ENCODE data around the gene ZNF354B. TPM values are rescaled to one million over a fixed set of nuclear protein-coding genes. Genes with fewer than 3 reads are reported as not detected.

ZNF354B gene
- total and polyA plus RNA-seq, 2 of the 13 experiments (the other 11 are each of a cell fraction or from before 2014, with no cell fraction given): 7.8 to 10.3 TPM

- TF ChIP-seq NFE2L2 (IDR thresholded peaks at IDR 0.05; ENCODE audit: low read length): no peak
- no peak for TF ChIP-seq HNRNPUL1 (IDR thresholded peaks at IDR 0.05; ENCODE audit: low read depth, low read length)
- no peak for TF ChIP-seq ZBTB21 (CRISPR knock-in tag; IDR thresholded peaks at IDR 0.05)
- TF ChIP-seq ZNF292 (CRISPR knock-in tag; IDR thresholded peaks at IDR 0.05; ENCODE audit: borderline replicate concordance, low read depth): no peak
- TF ChIP-seq SUZ12 (IDR thresholded peaks at IDR 0.05; ENCODE audit: low read depth, low read length): peak; percentile 35; the same call in 1 of the 2 replicates
- TF ChIP-seq ZNF224 (CRISPR knock-in tag; IDR thresholded peaks at IDR 0.05): no peak
- TF ChIP-seq ZEB1 (IDR thresholded peaks at IDR 0.05; ENCODE audit: insufficient replicate concordance, low read depth): no peak
- no peak for TF ChIP-seq ZSCAN31 (CRISPR knock-in tag; IDR thresholded peaks at IDR 0.05; ENCODE audit: low read depth)
- TF ChIP-seq TFDP2 (CRISPR knock-in tag; IDR thresholded peaks at IDR 0.05): 0 out of 2 replicates have a peak, but pooled peaks have one; percentile 23
- no peak for TF ChIP-seq SOX13 (IDR thresholded peaks at IDR 0.05)
- no peak for TF ChIP-seq SOX13 (CRISPR knock-in tag; conservative IDR thresholded peaks at IDR 0.05 in 1 of 2, IDR thresholded peaks at IDR 0.05 in 1 of 2)
- no peak for TF ChIP-seq ZNF484 (CRISPR knock-in tag; IDR thresholded peaks at IDR 0.05; ENCODE audit: borderline replicate concordance, low read depth)
- TF ChIP-seq BATF2 (CRISPR knock-in tag; IDR thresholded peaks at IDR 0.05): no peak
- TF ChIP-seq KIAA2018 (CRISPR knock-in tag; IDR thresholded peaks at IDR 0.05; ENCODE audit: borderline replicate concordance): no peak
- TF ChIP-seq ZNF383 (CRISPR knock-in tag; IDR thresholded peaks at IDR 0.05; ENCODE audit: borderline replicate concordance): no peak
- peak; percentile 61; the same call in 1 of the 2 replicates for TF ChIP-seq ZSCAN20 (CRISPR knock-in tag; IDR thresholded peaks at IDR 0.05; ENCODE audit: borderline replicate concordance)
- no peak for TF ChIP-seq FIP1L1 (IDR thresholded peaks at IDR 0.05; ENCODE audit: borderline replicate concordance, insufficient read depth, low read depth, low read length)
Observed at GRCh38 chr5:178895615-178896571, 36.1 kb downstream of the ZNF354B start, which contains the start of gene ZFP2 (continued).

Measured in HepG2 (cell line).